GM12878 (cell line): ENCODE results near the gene RASSF4. TPM values are rescaled to one million over a fixed set of nuclear protein-coding genes. Genes with fewer than 3 reads are reported as not detected.

ENCODE experiments used
- ATAC-seq: fragments of 200-7000 bp; cut with Tn5 transposase; 3 replicates; pipeline ENCODE4 v1.9.1; 2020; ENCODE audit warnings: mild to moderate bottlenecking, moderate library complexity
- BruUV-seq: library from RNA; stranded (reverse); fragments of 400-500 nt; replicated peaks from 2 replicates; lab custom pipeline; 2021; lab: Mats Ljungman, UMichigan
- CTCF ChIA-PET: fragments of 300-600 bp; sonication (Branson Sonifier 250); formaldehyde crosslinking; extraction: SDS; loops from one replicate; lab custom pipeline; 2021; ENCODE audit warnings: inconsistent platforms; lab: Yijun Ruan, JAX
- POLR2A ChIA-PET: fragments of 350-600 bp; formaldehyde crosslinking; extraction: SDS; loops from one replicate; lab custom pipeline; 2021; ENCODE audit warnings: inconsistent platforms; lab: Charles Lee
- RAD21 ChIA-PET: fragments of 300-600 bp; sonication (Branson Sonifier 250); formaldehyde crosslinking; loops from one replicate; lab custom pipeline; 2023; ENCODE audit warnings: antibody characterized with exemption; ENCODE audit not compliant: unreplicated experiment; lab: Charles Lee
- SMC1A ChIA-PET: fragments of 300-600 bp; sonication (Branson Sonifier 250); formaldehyde crosslinking; loops from one replicate; lab custom pipeline; 2023; ENCODE audit not compliant: unreplicated experiment, uncharacterized antibody; lab: Charles Lee
- DNase-seq: peaks from one replicate; pipeline ENCODE4 v3.0.0-alpha.2; 2011; ENCODE audit warnings: low read depth, low spot score
- FAIRE-seq: peaks from 3 replicates; lab custom pipeline; 2011; peaks lifted over from hg19 to GRCh38; lab: Jason Lieb, UNC
- H2AFZ ChIP-seq: 2 replicates; pipeline ENCODE4 v1.6.0; 2011; ENCODE audit warnings: low read depth, low read length, control low read depth; ENCODE audit not compliant: control insufficient read depth
- H3K27ac ChIP-seq: 2 replicates; pipeline ENCODE4 v1.5.1; 2011; ENCODE audit warnings: control low read depth; ENCODE audit not compliant: control insufficient read depth, insufficient read depth
- H3K27me3 ChIP-seq, 2 experiments: replicated peaks in 1 of 2; 2 replicates each; pipeline versions ENCODE4 v1.6.0 to v1.6.1; 2011; ENCODE audit warnings: low read length in 1 of 2; ENCODE audit not compliant: control insufficient read depth in 2 of 2, insufficient read depth in 2 of 2
- H3K36me3 ChIP-seq, 2 experiments: 2 replicates each; pipeline ENCODE4 v1.5.1; 2011; ENCODE audit warnings: low read length in 1 of 2; ENCODE audit not compliant: control insufficient read depth in 2 of 2, insufficient read depth in 2 of 2
- H3K4me1 ChIP-seq: 2 replicates; pipeline ENCODE4 v1.6.1; 2011; ENCODE audit warnings: mild to moderate bottlenecking, low read length, moderate library complexity, mixed read lengths; ENCODE audit not compliant: control insufficient read depth, insufficient read depth
- H3K4me2 ChIP-seq: 2 replicates; pipeline ENCODE4 v1.6.0; 2011; ENCODE audit warnings: control low read depth; ENCODE audit not compliant: control insufficient read depth, insufficient read depth
- H3K4me3 ChIP-seq: fragments of 200-600 bp; sonication (generic); 2 replicates; pipeline ENCODE4 v1.5.1; 2016
- H3K79me2 ChIP-seq: 2 replicates; pipeline ENCODE4 v1.6.0; 2011; ENCODE audit warnings: low read length; ENCODE audit not compliant: control insufficient read depth, insufficient read depth
- H3K9ac ChIP-seq: 2 replicates; pipeline ENCODE4 v1.8.0; 2011; ENCODE audit warnings: low read length, control low read depth, mixed read lengths; ENCODE audit not compliant: control insufficient read depth, insufficient read depth
- H3K9me3 ChIP-seq: replicated peaks from 3 replicates; pipeline ENCODE4 v1.5.1; 2011; ENCODE audit warnings: mild to moderate bottlenecking, low read length; ENCODE audit not compliant: control insufficient read depth, insufficient read depth
- H4K20me1 ChIP-seq: 2 replicates; pipeline ENCODE4 v1.6.0; 2011; ENCODE audit not compliant: control insufficient read depth, insufficient read depth
- ATF3 ChIP-seq: IDR thresholded peaks from 2 replicates; pipeline ENCODE4 v1.6.1; 2011; ENCODE audit warnings: low read depth, mild to moderate bottlenecking, low read length, moderate library complexity, borderline replicate concordance; ENCODE audit errors: extremely low read depth
- CHD4 ChIP-seq: fragments of 200-600 bp; sonication (generic); IDR thresholded peaks from 2 replicates; pipeline ENCODE4 v1.6.1; 2016; ENCODE audit warnings: mild to moderate bottlenecking
- NR2F1 ChIP-seq: fragments of 450-650 bp; conservative IDR thresholded peaks from 2 replicates; pipeline ENCODE4 v1.6.1; 2017; ENCODE audit warnings: mild to moderate bottlenecking
- RBBP5 ChIP-seq: fragments of 200-600 bp; sonication (generic); conservative IDR thresholded peaks from 2 replicates; pipeline ENCODE4 v1.6.1; 2016
- SPI1 ChIP-seq: IDR thresholded peaks from 2 replicates; pipeline ENCODE4 v1.6.1; 2011; ENCODE audit warnings: low read depth, mild to moderate bottlenecking, low read length, moderate library complexity, borderline replicate concordance; ENCODE audit not compliant: insufficient read depth
- SUPT20H ChIP-seq: IDR thresholded peaks from 2 replicates; pipeline ENCODE4 v1.6.1; 2011; ENCODE audit warnings: low read depth, mild to moderate bottlenecking, low read length, moderate library complexity, borderline replicate concordance; ENCODE audit not compliant: control insufficient read depth
- TARDBP ChIP-seq: IDR thresholded peaks from 2 replicates; pipeline ENCODE4 v1.6.1; 2016; ENCODE audit warnings: borderline replicate concordance
- WGBS: methylation state at CpG from one replicate; pipeline ENCODE4 v1.1.6; 2016; ENCODE audit warnings: low lambda C conversion rate; ENCODE audit not compliant: insufficient replicate concordance, insufficient coverage; ENCODE audit errors: missing lambda C conversion rate; 5-methylcytosine and 5-hydroxymethylcytosine counted together
- in situ Hi-C: fragments of 300-500 bp; cut with MboI; formaldehyde crosslinking; loops from 9 replicates; pipeline ENCODE4 v1.14.3; 2018; ENCODE audit warnings: mixed read lengths
- intact Hi-C: fragments of 100-400 bp; cut with micrococcal nuclease; formaldehyde crosslinking; loops from one replicate; pipeline ENCODE4 v1.14.2; 2022; ENCODE audit not compliant: unreplicated experiment
- polyA plus RNA-seq, 11 experiments: library from polyadenylated mRNA; depleted of rRNA in 4 of 11; unstranded in 6 of 11; stranded (reverse) in 5 of 11; fragments of >200 nt; fragmentation: Nextera tagmentation in 4 of 11; fragmentation: Illumina TruSeq in 1 of 11; extraction: Ambion mirVana in 4 of 11; extraction: Trizol in 1 of 11; gene quantifications; 1 replicate in 1 of 11; 2 replicates in 10 of 11; pipeline versions ENCODE4 v1.2.1 to v1.2.3, GENCODE V29; 2011 to 2016; ENCODE audit warnings: inconsistent platforms in 2 of 11, missing spikeins in 2 of 11, low read depth in 1 of 11
- total RNA-seq, 4 experiments: library from RNA; depleted of rRNA in 3 of 4; stranded (reverse); fragments of >200 nt in 3 of 4; fragmentation: Illumina TruSeq in 1 of 4; extraction: Trizol in 1 of 4; gene quantifications; 2 replicates each; pipeline versions ENCODE4 v1.2.1 to v1.2.3, GENCODE V29; 2013 to 2021

The RASSF4 gene
- total and polyA plus RNA-seq, 10 of the 15 experiments (the other 5 are each of a cell fraction or from before 2014, with no cell fraction given): 3.7 to 71.1 (median 16.8) TPM

DNA sequence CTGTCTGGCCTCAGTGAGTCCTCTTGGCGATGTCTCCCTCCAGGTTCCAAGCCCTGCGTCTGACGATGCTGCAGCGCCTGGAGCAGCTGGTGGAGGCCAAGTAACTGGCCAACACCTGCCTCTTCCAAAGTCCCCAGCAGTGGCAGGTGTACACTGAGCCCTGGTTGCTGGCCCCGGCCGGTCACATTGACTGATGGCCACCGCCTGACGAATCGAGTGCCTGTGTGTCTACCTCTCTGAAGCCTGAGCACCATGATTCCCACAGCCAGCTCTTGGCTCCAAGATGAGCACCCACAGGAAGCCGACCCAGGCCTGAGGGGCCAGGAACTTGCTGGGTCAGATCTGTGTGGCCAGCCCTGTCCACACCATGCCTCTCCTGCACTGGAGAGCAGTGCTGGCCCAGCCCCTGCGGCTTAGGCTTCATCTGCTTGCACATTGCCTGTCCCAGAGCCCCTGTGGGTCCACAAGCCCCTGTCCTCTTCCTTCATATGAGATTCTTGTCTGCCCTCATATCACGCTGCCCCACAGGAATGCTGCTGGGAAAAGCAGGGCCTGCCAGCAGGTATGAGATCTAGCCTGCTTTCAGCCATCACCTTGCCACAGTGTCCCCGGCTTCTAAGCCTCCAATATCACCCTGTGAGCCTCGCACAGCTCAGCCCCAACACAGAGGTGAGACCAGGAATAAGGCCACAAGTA lies 33.8 kb downstream of the RASSF4 start:
- H3K9ac ChIP-seq: no peak overlapping the region
- H3K4me1 ChIP-seq: peaks cover 6% of the 10 kb centered on the region
- no peak for TF ChIP-seq CHD4
- no peak for TF ChIP-seq SUPT20H
- TF ChIP-seq SPI1: no peak
- no peak for TF ChIP-seq TARDBP
- no peak for TF ChIP-seq ATF3
- no peak for TF ChIP-seq NR2F1
- no peak for TF ChIP-seq RBBP5
- TF ChIP-seq, all 136 proteins: peak for 0
- in situ Hi-C loops (no loop called here), intact Hi-C loops (no loop called here)
- no peaks in the 10 kb centered on the region for H3K9me3 ChIP-seq
- ChIA-PET SMC1A (interaction anchor here (0.7 kb wide), 1 partner anchor 27 kb away, joined by 3 read pairs; no protein-coding TSS in a partner anchor), CTCF (interaction anchor here (0.7 to 2.9 kb wide), 6 partner anchors 11 to 62 kb away, joined by 3 to 11 read pairs (median 3); no protein-coding TSS in a partner anchor), RAD21 (interaction anchor here (1.2 to 2.3 kb wide), 2 partner anchors 60 kb away, joined by 3 to 13 read pairs; no protein-coding TSS in a partner anchor), POLR2A (interaction anchor here (2.3 kb wide), 1 partner anchor 13 kb away, joined by 7 read pairs; no protein-coding TSS in a partner anchor)
- FAIRE-seq (no peak), ATAC-seq (no peak), DNase-seq (no peak)
- H3K79me2 ChIP-seq: no peaks in the 10 kb centered on the region
- no peak overlapping the region for H3K4me3 ChIP-seq
- H3K36me3 ChIP-seq: peaks cover 0 to 1% of the 10 kb centered on the region in 2 experiments; a peak in 1 of 4 replicates
- 50% methylated on average over 14 of the region's 14 CpGs for WGBS
- H3K27me3 ChIP-seq: no peaks in the 10 kb centered on the region
- no TSS peak for BruUV-seq
- H4K20me1 ChIP-seq: no peaks in the 10 kb centered on the region
- H3K27ac ChIP-seq: no peak overlapping the region
- no peak overlapping the region for H2AFZ ChIP-seq
- H3K4me2 ChIP-seq: no peak overlapping the region
